ENCODE measurements around the gene DCDC1. TPM values are rescaled to one million over a fixed set of nuclear protein-coding genes. Genes with fewer than 3 reads are reported as not detected.

The DCDC1 gene
- total RNA-seq, 1 donor from 2014 or later = 0.44 TPM

- no peak for DNase-seq (ENCODE audit: low spot score)
- no peaks in the 10 kb centered on the region for H3K9me3 Mint-ChIP-seq (ENCODE audit: unreplicated experiment)
- no peaks in the 10 kb centered on the region for H3K27me3 Mint-ChIP-seq (ENCODE audit: unreplicated experiment)
- H3K27ac Mint-ChIP-seq (ENCODE audit: unreplicated experiment) = no peak overlapping the region
- no peaks in the 10 kb centered on the region for H3K4me1 Mint-ChIP-seq (ENCODE audit: unreplicated experiment)
- TF ChIP-seq CTCF (IDR thresholded peaks at IDR 0.05; ENCODE audit: unreplicated experiment) = no peak
- H3K4me3 Mint-ChIP-seq (ENCODE audit: unreplicated experiment) = no peak overlapping the region
- no peaks in the 10 kb centered on the region for H3K36me3 Mint-ChIP-seq (ENCODE audit: low read depth, unreplicated experiment)
Observed at GRCh38 chr11:31214372-31214771, 155.2 kb downstream of the DCDC1 start.

DNA sequence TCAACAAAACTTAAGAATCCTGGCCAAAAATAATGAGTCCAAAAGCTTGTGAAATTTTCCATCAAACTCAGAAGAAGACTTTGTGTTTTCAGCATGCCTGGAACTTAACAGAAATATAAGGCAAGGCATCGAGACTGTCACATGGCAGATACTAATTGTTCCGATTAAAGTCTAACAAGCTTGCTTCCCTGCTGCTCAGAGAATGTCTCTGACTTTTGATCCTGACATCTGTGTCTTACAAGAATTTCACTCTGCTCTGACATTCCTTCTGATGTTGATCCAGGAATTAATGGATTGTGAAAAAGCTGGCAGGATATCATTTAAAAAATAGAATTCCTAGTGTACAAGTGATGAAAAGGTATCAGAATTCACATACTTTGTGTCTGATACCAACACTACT lies 170.2 kb downstream of the DCDC1 start:
- no peaks in the 10 kb centered on the region for H3K9me3 Mint-ChIP-seq (ENCODE audit: unreplicated experiment)
- H3K4me3 Mint-ChIP-seq (ENCODE audit: unreplicated experiment) = no peak overlapping the region
- H3K4me1 Mint-ChIP-seq (ENCODE audit: unreplicated experiment) = peaks cover 5% of the 10 kb centered on the region
- no peak for TF ChIP-seq CTCF (IDR thresholded peaks at IDR 0.05; ENCODE audit: unreplicated experiment)
- no peaks in the 10 kb centered on the region for H3K36me3 Mint-ChIP-seq (ENCODE audit: low read depth, unreplicated experiment)
- no peak overlapping the region for H3K27ac Mint-ChIP-seq (ENCODE audit: unreplicated experiment)
- DNase-seq (ENCODE audit: low spot score) = no peak
- no peaks in the 10 kb centered on the region for H3K27me3 Mint-ChIP-seq (ENCODE audit: unreplicated experiment)

- Mint-ChIP-seq H3K27ac (ENCODE audit: unreplicated experiment) (no peak overlapping the region), H3K36me3 (ENCODE audit: low read depth, unreplicated experiment) (no peaks in the 10 kb centered on the region), H3K9me3 (ENCODE audit: unreplicated experiment) (peaks cover 4% of the 10 kb centered on the region), H3K4me1 (ENCODE audit: unreplicated experiment) (no peaks in the 10 kb centered on the region), H3K4me3 (ENCODE audit: unreplicated experiment) (no peak overlapping the region), H3K27me3 (ENCODE audit: unreplicated experiment) (peaks cover 3% of the 10 kb centered on the region)
- no peak for TF ChIP-seq CTCF (IDR thresholded peaks at IDR 0.05; ENCODE audit: unreplicated experiment)
- DNase-seq (ENCODE audit: low spot score) = no peak
Observed at GRCh38 chr11:31173926-31174680, 195.4 kb downstream of the DCDC1 start.

DNA sequence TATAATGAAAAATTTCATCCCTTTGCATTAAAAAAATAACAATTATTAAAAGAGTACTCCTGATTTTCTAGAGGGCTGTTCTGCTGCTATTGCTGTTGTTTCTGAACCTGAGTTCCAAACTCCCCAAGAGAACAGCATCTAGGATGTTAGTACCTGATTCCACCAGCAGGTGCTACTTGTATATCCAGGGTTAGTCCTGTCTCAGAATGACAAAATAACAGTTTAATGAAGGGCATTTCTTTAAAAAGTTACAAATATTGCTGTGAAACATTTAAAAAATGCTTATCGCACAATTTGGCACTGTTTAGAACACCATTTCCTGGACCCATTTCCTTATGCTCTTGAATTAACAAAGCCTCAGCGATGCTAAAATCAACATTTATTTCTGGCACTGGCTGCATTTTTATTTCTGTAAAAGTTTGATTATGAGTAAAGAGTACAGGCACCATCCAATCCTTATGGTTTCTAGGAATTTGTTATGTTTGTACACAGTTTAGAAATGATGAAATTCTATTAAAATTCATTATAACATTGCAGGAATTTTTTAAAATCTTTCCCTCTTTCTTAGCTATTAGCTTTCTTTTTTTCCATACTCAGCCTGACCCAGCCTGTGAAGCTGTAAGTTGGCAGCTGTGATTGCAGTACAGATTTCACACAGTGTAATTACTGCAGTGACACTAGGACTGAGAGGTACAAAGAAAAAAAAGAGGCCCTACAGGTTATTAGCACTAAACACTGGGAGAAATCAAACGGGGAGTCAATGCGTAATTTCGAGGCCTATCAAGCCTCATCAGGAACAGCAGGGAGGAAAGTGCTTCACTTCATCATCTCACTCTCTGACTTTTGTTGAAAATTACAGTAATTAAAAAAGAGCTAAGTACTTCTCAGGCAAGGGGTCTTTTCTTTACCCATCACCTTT lies 208.8 kb downstream of the DCDC1 start:
- H3K4me3 Mint-ChIP-seq (ENCODE audit: unreplicated experiment) = no peak overlapping the region
- H3K9me3 Mint-ChIP-seq (ENCODE audit: unreplicated experiment) = no peaks in the 10 kb centered on the region

More for the DNA sequence above, 208.8 kb downstream of the DCDC1 start:
- Mint-ChIP-seq H3K4me1 (ENCODE audit: unreplicated experiment) (no peaks in the 10 kb centered on the region), H3K27me3 (ENCODE audit: unreplicated experiment) (peaks cover 4% of the 10 kb centered on the region), H3K27ac (ENCODE audit: unreplicated experiment) (no peak overlapping the region), H3K36me3 (ENCODE audit: low read depth, unreplicated experiment) (no peaks in the 10 kb centered on the region)
- peak; percentile 9 for DNase-seq (ENCODE audit: low spot score)
- TF ChIP-seq CTCF (IDR thresholded peaks at IDR 0.05; ENCODE audit: unreplicated experiment) = peak; percentile 76
